ENCODE data around the gene PMS1. TPM values are rescaled to one million over a fixed set of nuclear protein-coding genes. Genes with fewer than 3 reads are reported as not detected.

PMS1 gene
- total RNA-seq, 1 donor from 2014 or later = 13.6 TPM

GRCh38 chr2:189862751-189863150 is 78.5 kb downstream of the PMS1 start:
- DNase-seq (ENCODE audit: low read depth) = no peak
- no peak for TF ChIP-seq CTCF (conservative IDR thresholded peaks at IDR 0.05; ENCODE audit: low read depth, low read length)
- no peak overlapping the region for H3K4me3 ChIP-seq (ENCODE audit: low read depth, low read length)

GRCh38 chr2:189865826-189866225 is 81.6 kb downstream of the PMS1 start:
- no peak overlapping the region for H3K4me3 ChIP-seq (ENCODE audit: low read depth, low read length)
- no peak for DNase-seq (ENCODE audit: low read depth)
- TF ChIP-seq CTCF (conservative IDR thresholded peaks at IDR 0.05; ENCODE audit: low read depth, low read length) = no peak

GRCh38 chr2:189866296-189866695 is 82.0 kb downstream of the PMS1 start:
- H3K4me3 ChIP-seq (ENCODE audit: low read depth, low read length) = no peak overlapping the region
- TF ChIP-seq CTCF (conservative IDR thresholded peaks at IDR 0.05; ENCODE audit: low read depth, low read length) = no peak
- DNase-seq (ENCODE audit: low read depth) = no peak

- no peak for DNase-seq (ENCODE audit: low read depth)
- no peak for TF ChIP-seq CTCF (conservative IDR thresholded peaks at IDR 0.05; ENCODE audit: low read depth, low read length)
Observed at GRCh38 chr2:189868896-189869295, 84.6 kb downstream of the PMS1 start.

GRCh38 chr2:189870381-189871085 is 86.3 kb downstream of the PMS1 start:
- no peak for DNase-seq (ENCODE audit: low read depth)
- no peak overlapping the region for H3K4me3 ChIP-seq (ENCODE audit: low read depth, low read length)
- no peak for TF ChIP-seq CTCF (conservative IDR thresholded peaks at IDR 0.05; ENCODE audit: low read depth, low read length)

More at GRCh38 chr2:189868896-189869295, 84.6 kb downstream of the PMS1 start:
- H3K4me3 ChIP-seq (ENCODE audit: low read depth, low read length) = no peak overlapping the region

- no peak for TF ChIP-seq CTCF (conservative IDR thresholded peaks at IDR 0.05; ENCODE audit: low read depth, low read length)
- no peak overlapping the region for H3K4me3 ChIP-seq (ENCODE audit: low read depth, low read length)
- no peak for DNase-seq (ENCODE audit: low read depth)
Observed at GRCh38 chr2:189873696-189874095, 89.4 kb downstream of the PMS1 start.

Measured in epithelial cell of proximal tubule (primary cell).